ENCODE data around the gene TNK1. TPM values are rescaled to one million over a fixed set of nuclear protein-coding genes. Genes with fewer than 3 reads are reported as not detected.
"Not testable (repeated sequence)": the region's sequence is repeated elsewhere in the genome, so short reads cannot be mapped to it uniquely, and the experiment has no call there.

The TNK1 gene
- polyA plus RNA-seq, 3 donors = not detected

DNA sequence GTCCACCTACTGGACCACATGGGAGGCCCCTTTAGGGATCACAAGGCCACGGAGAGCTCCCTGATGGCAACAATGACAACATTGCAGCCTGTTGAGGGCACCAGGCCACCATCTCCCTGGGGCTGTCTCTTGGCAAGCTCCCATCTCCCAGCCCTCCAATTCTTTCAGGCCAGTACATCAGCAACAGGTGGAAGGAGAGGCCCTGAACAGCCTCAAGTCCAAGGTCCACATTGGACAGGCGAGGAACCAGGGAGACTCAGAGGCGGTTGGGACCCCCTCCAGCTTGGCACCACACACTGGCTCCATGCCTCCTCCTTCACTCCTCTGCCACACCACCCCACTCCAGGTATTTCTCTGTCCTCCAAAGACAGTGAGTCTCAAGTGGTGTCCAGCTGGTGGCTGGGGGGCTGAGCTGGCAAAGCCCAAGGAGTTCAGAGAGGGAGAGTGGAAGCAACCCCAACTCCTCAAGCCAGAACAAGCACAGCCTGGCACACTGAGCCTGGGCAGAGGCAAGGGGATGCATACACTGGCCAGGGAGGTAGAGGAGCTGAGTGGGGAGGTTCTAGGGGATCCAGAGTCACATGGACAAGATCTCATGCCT, 45.9 kb upstream of the TNK1 start:
- peaks cover 0 to 6% of the 10 kb centered on the region in 2 donors for H3K36me3 ChIP-seq (replicated peaks in 1 of 2; ENCODE audit: control insufficient read depth in 1 of 2, insufficient read depth in 2 of 2, low read length in 2 of 2)
- DNase-seq = no peak
- intact Hi-C loops (cut with micrococcal nuclease) = no loop called here
- peaks cover 0 to 8% (median 0%) of the 10 kb centered on the region in 3 donors for H3K27me3 Mint-ChIP-seq (ENCODE audit: low read depth in 3 of 3)
- no peaks in the 10 kb centered on the region for H3K27me3 ChIP-seq (ENCODE audit: control insufficient read depth in 2 of 2, insufficient read depth in 2 of 2, low read length in 2 of 2)
- H3K27ac ChIP-seq (ENCODE audit: low read depth in 1 of 2, low read length in 2 of 2) = no peak overlapping the region
- no peak overlapping the region for H3K4me3 ChIP-seq (replicated peaks in 1 of 3; ENCODE audit: low read depth in 2 of 3, low read length in 3 of 3)
- TF ChIP-seq, protein P1, sequence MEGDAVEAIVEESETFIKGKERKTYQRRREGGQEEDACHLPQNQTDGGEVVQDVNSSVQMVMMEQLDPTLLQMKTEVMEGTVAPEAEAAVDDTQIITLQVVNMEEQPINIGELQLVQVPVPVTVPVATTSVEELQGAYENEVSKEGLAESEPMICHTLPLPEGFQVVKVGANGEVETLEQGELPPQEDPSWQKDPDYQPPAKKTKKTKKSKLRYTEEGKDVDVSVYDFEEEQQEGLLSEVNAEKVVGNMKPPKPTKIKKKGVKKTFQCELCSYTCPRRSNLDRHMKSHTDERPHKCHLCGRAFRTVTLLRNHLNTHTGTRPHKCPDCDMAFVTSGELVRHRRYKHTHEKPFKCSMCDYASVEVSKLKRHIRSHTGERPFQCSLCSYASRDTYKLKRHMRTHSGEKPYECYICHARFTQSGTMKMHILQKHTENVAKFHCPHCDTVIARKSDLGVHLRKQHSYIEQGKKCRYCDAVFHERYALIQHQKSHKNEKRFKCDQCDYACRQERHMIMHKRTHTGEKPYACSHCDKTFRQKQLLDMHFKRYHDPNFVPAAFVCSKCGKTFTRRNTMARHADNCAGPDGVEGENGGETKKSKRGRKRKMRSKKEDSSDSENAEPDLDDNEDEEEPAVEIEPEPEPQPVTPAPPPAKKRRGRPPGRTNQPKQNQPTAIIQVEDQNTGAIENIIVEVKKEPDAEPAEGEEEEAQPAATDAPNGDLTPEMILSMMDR (IDR thresholded peaks at IDR 0.05) = no peak
- no peaks in the 10 kb centered on the region for H4K20me1 ChIP-seq (ENCODE audit: insufficient read depth, low read length)
- H3K4me3 Mint-ChIP-seq = peak overlapping the region in 1 of 2 donors; percentile 37
- no peak overlapping the region for H2AFZ ChIP-seq (ENCODE audit: insufficient read depth, low read depth, low read length, poor library complexity, severe bottlenecking)
- H3K27ac Mint-ChIP-seq = peak overlapping the region in 2 of 7 donors; percentile 32 to 65
- H3K9me3 Mint-ChIP-seq = no peaks in the 10 kb centered on the region
- no peaks in the 10 kb centered on the region for H3K9me3 ChIP-seq (replicated peaks in 1 of 2; ENCODE audit: control insufficient read depth in 1 of 2, insufficient read depth in 1 of 2, low read length in 2 of 2)
- H3K9ac ChIP-seq (ENCODE audit: insufficient read depth, low read length, poor library complexity, severe bottlenecking) = no peak overlapping the region
- peaks cover 6 to 15% of the 10 kb centered on the region in 2 donors for H3K36me3 Mint-ChIP-seq
- peaks cover 43 to 55% of the 10 kb centered on the region in 2 donors for H3K4me1 ChIP-seq (ENCODE audit: control insufficient read depth in 1 of 2, insufficient read depth in 2 of 2, low read length in 2 of 2)
- H3K4me1 Mint-ChIP-seq = peaks cover 54% of the 10 kb centered on the region
- WGBS (ENCODE audit: insufficient coverage) = 100% methylated on average over 1 of the region's 3 CpGs
- peaks cover 27% of the 10 kb centered on the region for H3K79me2 ChIP-seq (ENCODE audit: insufficient read depth, low read length)
- no peak overlapping the region for H3K4me2 ChIP-seq (replicated peaks; ENCODE audit: extremely low read depth, low read length, poor library complexity, severe bottlenecking)

GRCh38 chr17:7335765-7336164, 45.1 kb upstream of the TNK1 start:
- intact Hi-C loops (cut with micrococcal nuclease); H4K20me1 ChIP-seq (ENCODE audit: insufficient read depth, low read length); H3K9me3 ChIP-seq (replicated peaks in 1 of 2; ENCODE audit: control insufficient read depth in 1 of 2, insufficient read depth in 1 of 2, low read length in 2 of 2); H3K9ac ChIP-seq (ENCODE audit: insufficient read depth, low read length, poor library complexity, severe bottlenecking); DNase-seq; H3K27me3 Mint-ChIP-seq (ENCODE audit: low read depth in 3 of 3); H3K27me3 ChIP-seq (ENCODE audit: control insufficient read depth in 2 of 2, insufficient read depth in 2 of 2, low read length in 2 of 2); H3K9me3 Mint-ChIP-seq: not testable (repeated sequence)
- H3K27ac ChIP-seq (ENCODE audit: low read depth in 1 of 2, low read length in 2 of 2) = peak overlapping the region in 1 of 2 donors; percentile 71
- peak overlapping the region; percentile 89 for H2AFZ ChIP-seq (ENCODE audit: insufficient read depth, low read depth, low read length, poor library complexity, severe bottlenecking)
- H3K36me3 ChIP-seq (replicated peaks in 1 of 2; ENCODE audit: control insufficient read depth in 1 of 2, insufficient read depth in 2 of 2, low read length in 2 of 2) = peaks cover 0 to 10% of the 10 kb centered on the region in 2 donors
- peak overlapping the region; percentile 88 for H3K4me2 ChIP-seq (replicated peaks; ENCODE audit: extremely low read depth, low read length, poor library complexity, severe bottlenecking)
- peaks cover 10 to 22% of the 10 kb centered on the region in 2 donors for H3K36me3 Mint-ChIP-seq
- 72% methylated on average over 9 of the region's 13 CpGs for WGBS (ENCODE audit: insufficient coverage)
- H3K4me1 ChIP-seq (ENCODE audit: control insufficient read depth in 1 of 2, insufficient read depth in 2 of 2, low read length in 2 of 2) = peaks cover 37 to 49% of the 10 kb centered on the region in 2 donors
- H3K27ac Mint-ChIP-seq = peak overlapping the region in 6 of 7 donors; percentile 0 to 91 (median 77)
- H3K4me1 Mint-ChIP-seq = peaks cover 54% of the 10 kb centered on the region
- H3K79me2 ChIP-seq (ENCODE audit: insufficient read depth, low read length) = peaks cover 27% of the 10 kb centered on the region
- H3K4me3 ChIP-seq (replicated peaks in 1 of 3; ENCODE audit: low read depth in 2 of 3, low read length in 3 of 3) = peak overlapping the region in 1 of 3 experiments; percentile 79
- peak overlapping the region; percentile 78 to 90 for H3K4me3 Mint-ChIP-seq
